H1 (cell line): Measurements from ENCODE around the gene NKD2. TPM values are rescaled to one million over a fixed set of nuclear protein-coding genes. Genes with fewer than 3 reads are reported as not detected.
"Not testable (repeated sequence)": the region's sequence is repeated elsewhere in the genome, so short reads cannot be mapped to it uniquely, and the experiment has no call there.

Experiments used
- CTCF ChIA-PET: fragments of 300-600 bp; sonication (Branson Sonifier 250); formaldehyde crosslinking; loops from one replicate; lab custom pipeline; 2021; ENCODE audit not compliant: partially characterized antibody; lab: Charles Lee
- POLR2A ChIA-PET: fragments of 300-600 bp; sonication (Branson Sonifier 250); formaldehyde crosslinking; loops from one replicate; lab custom pipeline; 2021; ENCODE audit warnings: inconsistent platforms; ENCODE audit not compliant: partially characterized antibody; lab: Charles Lee
- DNase-seq, 2 experiments: peaks; one replicate each; pipeline versions ENCODE4 v3.0.0 to v3.0.0-alpha.2; 2010 to 2022; ENCODE audit warnings: low spot score in 2 of 2, low read depth in 1 of 2, mixed read lengths in 1 of 2
- FAIRE-seq: peaks from 2 replicates; lab custom pipeline; 2011; peaks lifted over from hg19 to GRCh38; lab: Jason Lieb, UNC
- H2AFZ ChIP-seq: 2 replicates; pipeline ENCODE4 v1.8.1; 2012; ENCODE audit warnings: low read length, inconsistent platforms
- H2AK5ac ChIP-seq: 2 replicates; pipeline ENCODE4 v1.6.1; 2013; ENCODE audit warnings: low read depth, low read length
- H2BK120ac ChIP-seq: replicated peaks from 2 replicates; pipeline ENCODE3; 2013; ENCODE audit warnings: low read depth, low read length, inconsistent platforms
- H2BK12ac ChIP-seq: 2 replicates; pipeline ENCODE4 v1.6.1; 2013; ENCODE audit warnings: low read depth, low read length
- H2BK15ac ChIP-seq: 2 replicates; pipeline ENCODE4 v1.6.1; 2013; ENCODE audit warnings: low read length
- H2BK20ac ChIP-seq: 2 replicates; pipeline ENCODE4 v1.6.1; 2013; ENCODE audit warnings: low read length
- H2BK5ac ChIP-seq: 2 replicates; pipeline ENCODE4 v1.6.1; 2013; ENCODE audit warnings: low read depth, low read length
- H3K14ac ChIP-seq: 2 replicates; pipeline ENCODE4 v1.6.1; 2013; ENCODE audit warnings: inconsistent platforms; ENCODE audit not compliant: insufficient read length
- H3K18ac ChIP-seq: 2 replicates; pipeline ENCODE4 v1.6.1; 2013; ENCODE audit warnings: low read length; ENCODE audit errors: extremely low read depth
- H3K23ac ChIP-seq: 2 replicates; pipeline ENCODE4 v1.6.1; 2013; ENCODE audit warnings: inconsistent platforms; ENCODE audit not compliant: insufficient read length
- H3K23me2 ChIP-seq: 2 replicates; pipeline ENCODE4 v1.6.1; 2013; ENCODE audit warnings: low read depth, low read length
- H3K27ac ChIP-seq: 2 replicates; pipeline ENCODE4 v1.6.1; 2011; ENCODE audit warnings: low read depth, low read length, inconsistent platforms
- H3K27me3 ChIP-seq, 4 experiments: replicated peaks in 1 of 4; 1 replicate in 1 of 4; 2 replicates in 3 of 4; pipeline versions ENCODE4 v1.6.1 to v1.8.1; 2011 to 2013; ENCODE audit warnings: low read length in 3 of 4, mild to moderate bottlenecking in 3 of 4, inconsistent platforms in 2 of 4, mixed read lengths in 2 of 4, moderate library complexity in 1 of 4; ENCODE audit not compliant: control insufficient read depth in 3 of 4, insufficient read depth in 3 of 4; ENCODE audit errors: extremely low read depth in 1 of 4
- H3K36me3 ChIP-seq, 4 experiments: 2 replicates each; pipeline versions ENCODE4 v1.6.1 to v1.8.1; 2011 to 2013; ENCODE audit warnings: mild to moderate bottlenecking in 4 of 4, low read length in 3 of 4, moderate library complexity in 2 of 4, control low read depth in 1 of 4, inconsistent platforms in 1 of 4; ENCODE audit not compliant: insufficient read depth in 4 of 4, control insufficient read depth in 2 of 4
- H3K4ac ChIP-seq: replicated peaks from 2 replicates; pipeline ENCODE3; 2013; ENCODE audit warnings: low read length, low read depth, mixed read lengths, inconsistent platforms; ENCODE audit not compliant: insufficient read length
- H3K4me1 ChIP-seq, 4 experiments: replicated peaks in 1 of 4; 1 replicate in 1 of 4; 2 replicates in 3 of 4; pipeline versions ENCODE4 v1.6.1 to v1.8.1; 2011 to 2013; ENCODE audit warnings: low read length in 3 of 4, inconsistent platforms in 2 of 4, mixed read lengths in 1 of 4; ENCODE audit not compliant: insufficient read depth in 4 of 4, control insufficient read depth in 3 of 4
- H3K4me2 ChIP-seq, 2 experiments: 2 replicates each; pipeline versions ENCODE4 v1.6.1 to v1.8.1; 2011 to 2013; ENCODE audit warnings: low read depth in 2 of 2, low read length in 2 of 2, control low read depth in 1 of 2, inconsistent platforms in 1 of 2, mild to moderate bottlenecking in 1 of 2; ENCODE audit not compliant: insufficient read depth in 1 of 2
- H3K4me3 ChIP-seq, 4 experiments: fragments of 200-600, 300-600 bp in 1 of 4; sonication (generic), shearing (Covaris generic), sonication (Bioruptor Twin) in 1 of 4; 2 replicates each; pipeline versions ENCODE4 v1.5.1 to v1.8.1; 2011 to 2016; ENCODE audit warnings: low read length in 4 of 4, low read depth in 3 of 4, control low read depth in 2 of 4, inconsistent platforms in 2 of 4, mild to moderate bottlenecking in 2 of 4, mixed read lengths in 1 of 4, moderate library complexity in 1 of 4; ENCODE audit not compliant: insufficient read depth in 2 of 4; ENCODE audit errors: extremely low read depth in 1 of 4
- H3K56ac ChIP-seq: replicated peaks from 2 replicates; pipeline ENCODE3; 2013; ENCODE audit warnings: low read depth, mild to moderate bottlenecking, mixed read lengths, low read length, inconsistent platforms; ENCODE audit not compliant: insufficient read length
- H3K79me1 ChIP-seq: 2 replicates; pipeline ENCODE4 v1.6.1; 2013; ENCODE audit warnings: low read depth, low read length, control low read depth
- H3K79me2 ChIP-seq, 2 experiments: 2 replicates each; pipeline versions ENCODE4 v1.6.1 to v1.8.1; 2012 to 2013; ENCODE audit warnings: low read length in 2 of 2, mild to moderate bottlenecking in 2 of 2, inconsistent platforms in 1 of 2; ENCODE audit not compliant: insufficient read depth in 2 of 2, control insufficient read depth in 1 of 2
- H3K9ac ChIP-seq, 4 experiments: replicated peaks in 1 of 4; 1 replicate in 1 of 4; 2 replicates in 3 of 4; pipeline versions ENCODE4 v1.6.1 to v1.8.1; 2011 to 2013; ENCODE audit warnings: low read depth in 3 of 4, low read length in 3 of 4, control low read depth in 2 of 4, mild to moderate bottlenecking in 2 of 4, moderate library complexity in 2 of 4, inconsistent platforms in 1 of 4; ENCODE audit errors: extremely low read depth in 1 of 4
- H3K9me3 ChIP-seq, 2 experiments: 2 replicates each; pipeline versions ENCODE4 v1.6.1 to v1.8.1; 2012 to 2013; ENCODE audit warnings: mild to moderate bottlenecking in 2 of 2, moderate library complexity in 2 of 2, control low read depth in 1 of 2, inconsistent platforms in 1 of 2, low read depth in 1 of 2, low read length in 1 of 2, mixed read lengths in 1 of 2; ENCODE audit not compliant: insufficient read depth in 2 of 2
- H4K20me1 ChIP-seq, 2 experiments: replicated peaks in 1 of 2; 2 replicates each; pipeline versions ENCODE3 to v1.8.1; 2011 to 2013; ENCODE audit warnings: inconsistent platforms in 2 of 2, low read length in 2 of 2, mild to moderate bottlenecking in 1 of 2; ENCODE audit not compliant: insufficient read depth in 2 of 2, control insufficient read depth in 1 of 2
- H4K5ac ChIP-seq: 2 replicates; pipeline ENCODE4 v1.6.1; 2013; ENCODE audit warnings: low read length, low read depth, mixed read lengths, inconsistent platforms; ENCODE audit not compliant: insufficient read length
- H4K8ac ChIP-seq: 2 replicates; pipeline ENCODE4 v1.8.0; 2013; ENCODE audit warnings: mild to moderate bottlenecking, moderate library complexity, low read length, inconsistent platforms; ENCODE audit not compliant: insufficient read depth; ENCODE audit errors: extremely low read depth
- H4K91ac ChIP-seq: replicated peaks from 2 replicates; pipeline ENCODE3; 2013; ENCODE audit warnings: low read length, mixed read lengths, inconsistent platforms; ENCODE audit not compliant: insufficient read length
- WGBS, 2 experiments: shearing (Covaris generic) in 1 of 2; methylation state at CpG; one replicate each; pipeline versions ENCODE4 v1.1.6 to v1.1.7; 2013 to 2015; ENCODE audit warnings: low lambda C conversion rate in 2 of 2, mixed read lengths in 2 of 2, inconsistent platforms in 1 of 2, low coverage in 1 of 2, missing lambda C conversion rate in 1 of 2; ENCODE audit not compliant: insufficient replicate concordance in 2 of 2, insufficient coverage in 1 of 2, insufficient read length in 1 of 2; ENCODE audit errors: extremely low coverage in 1 of 2, missing lambda C conversion rate in 1 of 2; 5-methylcytosine and 5-hydroxymethylcytosine counted together
- polyA plus RNA-seq, 7 experiments: library from polyadenylated mRNA; depleted of rRNA in 3 of 7; stranded (reverse) in 5 of 7; unstranded in 2 of 7; fragments of >200 nt in 5 of 7; fragments of 200-250 nt in 2 of 7; gene quantifications; 1 replicate in 5 of 7; 2 replicates in 1 of 7; 4 replicates in 1 of 7; pipeline versions ENCODE4 v1.2.1 to v1.2.3, GENCODE V29; 2011 to 2013; ENCODE audit warnings: missing spikeins in 2 of 7, mixed read lengths in 2 of 7
- total RNA-seq: library from RNA; stranded (reverse); fragmentation: NEBNext Ultra II Directional; extraction: Animal tissue kit (Norgen Biotek cat#: 25700); gene quantifications from 2 replicates; pipeline ENCODE4 v1.2.1, GENCODE V29; 2021

Gene NKD2
- total and polyA plus RNA-seq, 2 of the 8 experiments (the other 6 are each of a cell fraction or from before 2014, with no cell fraction given), result 5.5 to 7.9 TPM

DNA sequence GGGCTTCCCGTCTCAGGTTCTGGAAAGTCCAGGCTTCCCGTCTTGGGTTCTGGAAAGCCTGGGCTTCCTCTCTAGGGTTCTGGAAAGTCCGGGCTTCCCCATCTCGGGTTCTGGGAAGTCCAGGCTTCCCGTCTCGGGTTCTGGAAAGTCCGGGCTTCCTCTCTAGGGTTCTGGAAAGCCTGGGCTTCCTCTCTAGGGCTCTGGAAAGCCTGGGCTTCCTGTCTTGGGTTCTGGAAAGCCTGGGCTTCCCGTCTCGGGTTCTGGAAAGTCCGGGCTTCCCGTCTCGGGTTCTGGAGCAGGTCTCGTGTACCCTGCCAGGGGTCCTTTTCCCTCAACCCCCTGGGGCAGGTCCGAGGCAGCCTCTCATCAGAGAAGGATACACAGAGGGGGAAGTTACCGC, 74.4 kb downstream of the NKD2 start:
- H2BK5ac ChIP-seq, H3K18ac ChIP-seq, FAIRE-seq, H4K5ac ChIP-seq, H3K23ac ChIP-seq, H3K9ac ChIP-seq, H3K79me1 ChIP-seq, H3K27ac ChIP-seq, POLR2A ChIA-PET, H2AK5ac ChIP-seq, H3K56ac ChIP-seq, H2BK12ac ChIP-seq, H4K20me1 ChIP-seq, H3K4me1 ChIP-seq, H3K9me3 ChIP-seq, H4K8ac ChIP-seq, H4K91ac ChIP-seq, H2BK15ac ChIP-seq, H3K4me2 ChIP-seq, H3K79me2 ChIP-seq, H2BK20ac ChIP-seq, H3K4ac ChIP-seq, H3K14ac ChIP-seq, H3K4me3 ChIP-seq, H2AFZ ChIP-seq, H2BK120ac ChIP-seq, H3K23me2 ChIP-seq, DNase-seq, H3K27me3 ChIP-seq: not testable (repeated sequence)
- CTCF ChIA-PET, result interaction anchor here (1.5 kb wide), 1 partner anchor 75 kb away, joined by 4 read pairs; the partner anchor contains the start of gene NKD2
- 95% methylated on average over 8 of the region's 15 CpGs; no CpG with 5 or more reads in 1 of the 2 experiments for WGBS, 2 experiments
- peaks cover 0 to 63% (median 18%) of the 10 kb centered on the region in 4 experiments; a peak in 5 of 8 replicates for H3K36me3 ChIP-seq
